K562 (cell line): ENCODE measurements around the gene ACSL3. TPM values are rescaled to one million over a fixed set of nuclear protein-coding genes. Genes with fewer than 3 reads are reported as not detected.

Experiments used
- ATAC-seq: fragments of 200-7000 bp; cut with Tn5 transposase; 3 replicates; pipeline ENCODE4 v1.9.1; 2020; ENCODE audit warnings: moderate library complexity
- BruUV-seq: library from RNA; stranded (reverse); fragments of 400-500 nt; replicated peaks from 2 replicates; lab custom pipeline; 2021; lab: Mats Ljungman, UMichigan
- CTCF ChIA-PET: fragments of 300-600 bp; formaldehyde crosslinking; extraction: SDS; loops from one replicate; lab custom pipeline; 2021; ENCODE audit warnings: low intra/inter-chr PET ratio; lab: Yijun Ruan, JAX
- POLR2A ChIA-PET: fragments of 300-600, 350-650 bp; sonication (Branson Sonifier 250); formaldehyde crosslinking; extraction: SDS; loops from one replicate; lab custom pipeline; 2021; ENCODE audit warnings: antibody characterized with exemption, inconsistent platforms; lab: Yijun Ruan, JAX
- DNase-seq, 4 experiments: peaks; one replicate each; pipeline versions ENCODE4 v3.0.0 to v3.0.0-alpha.2; 2011 to 2018; ENCODE audit warnings: low spot score in 3 of 4, mixed read lengths in 3 of 4; ENCODE audit errors: extremely low read depth in 1 of 4
- FAIRE-seq: peaks from 2 replicates; lab custom pipeline; 2011; peaks lifted over from hg19 to GRCh38; lab: Jason Lieb, UNC
- H2AFZ ChIP-seq: 2 replicates; pipeline ENCODE4 v1.6.0; 2011; ENCODE audit warnings: low read depth, low read length, control low read depth, inconsistent platforms
- H3K27ac ChIP-seq: fragments of 200-600 bp; 3 replicates; pipeline ENCODE4 v1.8.0; 2011; ENCODE audit warnings: low read depth, mild to moderate bottlenecking, control low read depth, inconsistent platforms, low read length, moderate library complexity, mixed read lengths; ENCODE audit errors: extremely low read depth
- H3K27me3 ChIP-seq, 2 experiments: fragments of 300-600 bp in 1 of 2; 2 replicates in 1 of 2; 3 replicates in 1 of 2; pipeline versions ENCODE4 v1.6.0 to v1.8.0; 2011; ENCODE audit warnings: inconsistent platforms in 2 of 2, low read length in 2 of 2, mild to moderate bottlenecking in 1 of 2, mixed read lengths in 1 of 2, moderate library complexity in 1 of 2; ENCODE audit not compliant: control insufficient read depth in 2 of 2, insufficient read depth in 2 of 2
- H3K36me3 ChIP-seq: fragments of 300-600 bp; 3 replicates; pipeline ENCODE4 v1.8.0; 2011; ENCODE audit warnings: mild to moderate bottlenecking, low read length, inconsistent platforms; ENCODE audit not compliant: control insufficient read depth, insufficient read depth
- H3K4me1 ChIP-seq, 2 experiments: fragments of 200-600 bp in 1 of 2; replicated peaks in 1 of 2; 2 replicates in 1 of 2; 3 replicates in 1 of 2; pipeline versions ENCODE4 v1.5.1 to v1.8.0; 2011; ENCODE audit warnings: inconsistent platforms in 2 of 2, low read length in 2 of 2, mild to moderate bottlenecking in 1 of 2, mixed read lengths in 1 of 2, moderate library complexity in 1 of 2; ENCODE audit not compliant: control insufficient read depth in 2 of 2, insufficient read depth in 2 of 2
- H3K4me2 ChIP-seq: 2 replicates; pipeline ENCODE4 v1.6.1; 2011; ENCODE audit warnings: low read length, control low read depth, inconsistent platforms, mixed read lengths; ENCODE audit not compliant: insufficient read depth
- H3K4me3 ChIP-seq: fragments of 200-600 bp; sonication (generic), shearing (Covaris generic); 2 replicates; pipeline ENCODE4 v1.5.1; 2016; ENCODE audit warnings: control low read depth, inconsistent platforms
- H3K79me2 ChIP-seq: fragments of 200-600 bp; 3 replicates; pipeline ENCODE4 v1.8.0; 2011; ENCODE audit warnings: low read length, inconsistent platforms; ENCODE audit not compliant: control insufficient read depth, insufficient read depth
- H3K9ac ChIP-seq, 2 experiments: 2 replicates each; pipeline versions ENCODE4 v1.6.0 to v1.6.1; 2011; ENCODE audit warnings: low read depth in 2 of 2, low read length in 2 of 2, control low read depth in 1 of 2, inconsistent platforms in 1 of 2, mild to moderate bottlenecking in 1 of 2, mixed read lengths in 1 of 2; ENCODE audit not compliant: insufficient read depth in 1 of 2
- H3K9me1 ChIP-seq: one replicate; pipeline ENCODE4 v1.6.0; 2011; ENCODE audit warnings: inconsistent platforms, mild to moderate bottlenecking, low read length, moderate library complexity; ENCODE audit not compliant: control insufficient read depth, insufficient read depth
- H3K9me3 ChIP-seq: replicated peaks from 2 replicates; pipeline ENCODE4 v1.5.1; 2011; ENCODE audit warnings: low read depth, low read length, inconsistent platforms; ENCODE audit not compliant: control insufficient read depth, insufficient read depth
- H4K20me1 ChIP-seq: replicated peaks from 2 replicates; pipeline ENCODE4 v1.6.1; 2011; ENCODE audit warnings: low read length, inconsistent platforms, mixed read lengths; ENCODE audit not compliant: control insufficient read depth, insufficient read depth
- C11orf30 ChIP-seq: fragments of 450-650 bp; IDR thresholded peaks from 2 replicates; pipeline ENCODE4 v1.6.1; 2016; ENCODE audit warnings: low read depth, mild to moderate bottlenecking
- EHMT2 ChIP-seq: fragments of 450-650 bp; IDR thresholded peaks from 2 replicates; pipeline ENCODE4 v1.6.1; 2018; ENCODE audit warnings: antibody characterized with exemption
- MEF2A ChIP-seq: IDR thresholded peaks from 2 replicates; pipeline ENCODE4 v1.6.1; 2011; ENCODE audit warnings: low read depth, mild to moderate bottlenecking, low read length, moderate library complexity; ENCODE audit not compliant: control insufficient read depth
- SMARCA5 ChIP-seq: fragments of 450-650 bp; IDR thresholded peaks from 2 replicates; pipeline ENCODE4 v1.6.1; 2016
- ZNF316 ChIP-seq: fragments of 450-650 bp; IDR thresholded peaks from 2 replicates; pipeline ENCODE4 v1.6.1; 2016
- WGBS: fragments of 100-300 bp; shearing (Covaris generic); methylation state at CpG from one replicate; pipeline ENCODE4 v1.1.6; 2016; ENCODE audit warnings: low coverage, mixed read lengths; ENCODE audit not compliant: insufficient coverage; ENCODE audit errors: missing lambda C conversion rate; 5-methylcytosine and 5-hydroxymethylcytosine counted together
- in situ Hi-C: fragments of 300-500 bp; cut with MboI; formaldehyde crosslinking; loops from 4 replicates; pipeline ENCODE4 v1.15.0; 2018; ENCODE audit warnings: inconsistent platforms, mixed read lengths
- intact Hi-C: fragments of 100-400 bp; cut with micrococcal nuclease; formaldehyde crosslinking; loops from 2 replicates; pipeline ENCODE4 v1.14.2; 2022
- polyA plus RNA-seq, 8 experiments: library from polyadenylated mRNA; depleted of rRNA in 4 of 8; stranded (reverse) in 5 of 8; unstranded in 3 of 8; fragments of >200 nt; fragmentation: Nextera tagmentation in 2 of 8; fragmentation: Illumina TruSeq in 1 of 8; extraction: Ambion mirVana in 2 of 8; extraction: Trizol in 1 of 8; gene quantifications; 2 replicates each; pipeline versions ENCODE4 v1.2.1 to v1.2.3, GENCODE V29; 2011 to 2014; ENCODE audit warnings: inconsistent platforms in 1 of 8, missing spikeins in 1 of 8
- total RNA-seq, 7 experiments: library from RNA; depleted of rRNA in 6 of 7; stranded (reverse); fragments of >200 nt in 6 of 7; fragmentation: Illumina TruSeq in 2 of 7; extraction: Trizol in 2 of 7; gene quantifications; 2 replicates each; pipeline versions ENCODE4 v1.2.1 to v1.2.3, GENCODE V29; 2011 to 2021; ENCODE audit warnings: low replicate concordance in 1 of 7

ACSL3 gene
- total and polyA plus RNA-seq, 9 of the 15 experiments (the other 6 are each of a cell fraction or from before 2014, with no cell fraction given) = 21.3 to 123 (median 85.2) TPM

- Histone ChIP-seq H3K79me2 (peaks cover 97% of the 10 kb centered on the region), H3K4me3 (no peak overlapping the region), H4K20me1 (peaks cover 27% of the 10 kb centered on the region), H3K4me1 (peaks cover 0 to 22% of the 10 kb centered on the region in 2 experiments; a peak in 3 of 5 replicates), H3K9me3 (no peaks in the 10 kb centered on the region), H3K9me1 (peaks cover 2% of the 10 kb centered on the region), H3K27me3 (no peaks in the 10 kb centered on the region), H3K4me2 (no peak overlapping the region), H2AFZ (no peak overlapping the region), H3K36me3 (peaks cover 3% of the 10 kb centered on the region; the same call in 1 of the 3 replicates), H3K27ac (no peak overlapping the region), H3K9ac (no peak overlapping the region)
- intact Hi-C loops (no loop called here), in situ Hi-C loops (no loop called here)
- no TSS peak for BruUV-seq
- DNase-seq (no peak), FAIRE-seq (no peak), ATAC-seq (no peak; the same call in 2 of the 3 replicates)
- POLR2A ChIA-PET = interaction anchor here (0.7 to 2.0 kb wide), 3 partner anchors 9 to 13 kb away, joined by 3 to 9 read pairs (median 5); no protein-coding TSS in a partner anchor
- TF ChIP-seq EHMT2 (0 out of 2 replicates have a peak, but pooled peaks have one; percentile 23), MEF2A (no peak)
- CTCF ChIA-PET = no interaction called here
Measured at GRCh38 chr2:222876947-222877346, 16.1 kb downstream of the ACSL3 start.

- DNase-seq = no peak
- no peak for ATAC-seq
- TF ChIP-seq SMARCA5 = no peak
- peak; percentile 43; the same call in 1 of the 2 replicates for TF ChIP-seq C11orf30
- peak; percentile 45 for TF ChIP-seq ZNF316
- TF ChIP-seq, all 486 proteins: peak for 2
- peaks cover 2% of the 10 kb centered on the region for H3K9me1 ChIP-seq
- H3K79me2 ChIP-seq = peaks cover 98% of the 10 kb centered on the region
- intact Hi-C loops = no loop called here
- H3K4me3 ChIP-seq = no peak overlapping the region
- H3K27me3 ChIP-seq = no peaks in the 10 kb centered on the region
- H3K27ac ChIP-seq = no peak overlapping the region
- H3K9ac ChIP-seq = no peak overlapping the region
- H3K4me2 ChIP-seq = no peak overlapping the region
- WGBS = 31% methylated on average over 2 of the region's 2 CpGs
- no peaks in the 10 kb centered on the region for H3K9me3 ChIP-seq
- peaks cover 0 to 22% of the 10 kb centered on the region in 2 experiments; a peak in 3 of 5 replicates for H3K4me1 ChIP-seq
- POLR2A ChIA-PET = interaction anchor here (0.7 to 1.2 kb wide), 2 partner anchors 10 to 12 kb away, joined by 3 to 6 read pairs; no protein-coding TSS in a partner anchor
- FAIRE-seq = peak; percentile 35
- in situ Hi-C loops = no loop called here
- CTCF ChIA-PET = no interaction called here
- H2AFZ ChIP-seq = no peak overlapping the region
- no TSS peak for BruUV-seq
- H3K36me3 ChIP-seq = peaks cover 3% of the 10 kb centered on the region; the same call in 1 of the 3 replicates
- peaks cover 33% of the 10 kb centered on the region for H4K20me1 ChIP-seq
Measured at GRCh38 chr2:222877556-222878300, 16.9 kb downstream of the ACSL3 start.
